Gastrocnemius medialis (tissue), 4 donors: Measurements from ENCODE around the gene PAX8.

Experiments
- CTCF ChIP-seq, 5 experiments: fragments of 450-650 bp in 3 of 5; fragments of 200-600 bp in 2 of 5; sonication (generic) in 2 of 5; IDR thresholded peaks in 4 of 5; conservative IDR thresholded peaks in 1 of 5; 1 replicate in 4 of 5; 2 replicates in 1 of 5; pipeline ENCODE4 v1.5.1; 2016 to 2019; ENCODE audit warnings: antibody characterized with exemption in 5 of 5, mild to moderate bottlenecking in 3 of 5, moderate library complexity in 3 of 5
- POLR2A ChIP-seq, 2 donors: fragments of 450-650 bp; IDR thresholded peaks; one replicate each; pipeline ENCODE4 v1.6.1; 2017; ENCODE audit warnings: antibody characterized with exemption in 2 of 2, mild to moderate bottlenecking in 2 of 2, moderate library complexity in 2 of 2

GRCh38 chr2:113213061-113213930 is 65.4 kb downstream of the PAX8 start:
- TF ChIP-seq CTCF (IDR thresholded peaks at IDR 0.05 in 4 of 5, conservative IDR thresholded peaks at IDR 0.05 in 1 of 5) (no peak), POLR2A (IDR thresholded peaks at IDR 0.05) (no peak)
